Measurements from ENCODE around the gene MLLT6.

The MLLT6 gene

GRCh38 chr17:38704606-38705522 lies at the start of gene MLLT6:
Gene MLLT6 (plus strand): TSS chr17:38705273. CDS start chr17:38705633, 360 bp downstream.
- peak; percentile 37 for DNase-seq

DNA sequence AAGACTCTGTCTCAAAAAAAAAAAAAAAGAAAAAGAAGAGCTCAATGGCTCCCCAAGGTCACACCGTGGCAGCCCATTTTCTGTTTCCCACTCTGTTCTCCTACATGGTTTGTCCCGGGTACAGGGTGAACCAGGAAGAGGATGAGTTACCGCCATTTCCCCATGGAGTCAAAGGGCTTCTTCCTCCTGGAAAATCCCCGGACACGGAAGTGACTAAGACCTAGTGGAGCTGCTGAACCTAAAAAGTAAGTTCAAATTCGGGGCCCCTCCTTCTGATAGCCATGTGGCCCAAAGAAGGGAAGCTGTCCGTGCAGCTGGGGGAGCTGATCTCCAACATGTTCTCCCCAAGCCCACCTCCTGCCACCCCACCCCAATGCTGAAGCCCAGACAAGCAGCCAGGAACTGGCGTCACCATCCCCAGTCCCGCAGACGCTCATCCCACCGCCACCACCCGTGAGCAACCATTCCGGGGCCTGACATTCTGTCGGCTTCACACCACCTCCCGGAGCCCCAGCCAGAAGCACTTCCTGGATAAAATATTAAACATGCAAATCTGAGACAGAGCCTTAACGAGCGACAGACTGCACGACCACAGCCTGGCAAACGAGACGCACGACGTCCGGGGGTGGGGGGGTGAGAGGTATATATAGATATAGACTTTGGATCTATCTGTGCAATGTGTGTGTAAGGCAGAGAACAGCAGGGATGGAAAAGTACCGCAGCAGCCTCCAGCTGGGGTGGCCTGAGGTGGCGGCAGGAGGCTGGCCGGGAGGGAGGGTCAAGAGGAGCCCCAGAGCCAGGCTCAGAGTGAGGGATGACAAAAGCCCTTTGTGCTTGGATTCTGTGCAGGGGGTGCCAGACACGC lies 47.9 kb upstream of the MLLT6 start:
- peak; percentile 69 for DNase-seq

GRCh38 chr17:38657824-38658740 lies 47.0 kb upstream of the MLLT6 start:
- DNase-seq: no peak

DNA sequence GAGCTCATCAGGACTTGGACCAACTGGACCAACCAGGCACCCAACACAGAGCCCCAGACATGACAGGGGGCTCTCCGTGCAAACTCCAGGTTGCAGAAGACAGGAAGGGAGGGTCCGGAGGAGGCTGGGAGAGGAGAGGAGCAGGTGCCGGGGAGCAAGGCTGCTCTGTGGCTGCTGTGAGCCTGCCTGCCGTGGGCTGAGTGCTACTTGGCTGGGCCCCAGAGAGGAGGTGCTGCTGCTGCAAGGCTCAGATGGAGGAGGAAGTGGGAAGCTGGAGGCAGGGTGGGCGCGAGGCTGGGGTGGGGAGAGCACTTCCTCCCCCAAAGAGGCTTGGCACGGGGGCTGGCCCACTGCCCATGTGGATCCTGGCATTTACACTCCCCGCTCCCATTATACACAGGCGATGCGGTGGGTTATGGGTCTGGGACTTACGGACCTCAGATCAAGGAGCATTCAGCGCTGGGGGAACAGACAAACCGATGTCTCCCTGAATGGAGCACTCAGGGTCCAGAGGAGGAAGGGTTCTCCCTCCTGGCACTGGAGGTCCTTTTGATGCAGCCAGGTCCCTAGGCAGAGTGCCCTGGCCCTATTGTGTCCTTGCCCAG lies 46.2 kb upstream of the MLLT6 start:
- DNase-seq: no peak

DNA sequence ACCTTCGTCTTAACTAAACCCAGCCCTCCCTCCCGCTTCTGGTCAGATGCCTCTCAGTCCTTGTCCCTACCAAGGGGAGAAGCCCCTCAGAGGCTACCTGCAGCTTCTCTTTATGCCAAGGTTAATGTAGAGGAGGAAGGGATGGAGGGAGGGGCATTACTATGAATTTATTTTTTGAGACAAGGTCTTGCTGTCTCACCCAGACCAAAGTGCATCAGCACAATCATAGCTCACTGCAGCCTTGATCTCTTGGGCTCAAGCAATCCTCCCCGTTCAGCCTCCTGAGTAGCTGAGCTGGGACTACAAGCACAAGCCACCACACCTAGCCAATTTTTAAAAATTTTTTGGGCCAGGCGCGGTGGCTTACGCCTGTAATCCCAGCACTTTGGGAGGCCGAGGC lies 45.7 kb upstream of the MLLT6 start:
- no peak for DNase-seq

GRCh38 chr17:38660097-38661025 lies 44.7 kb upstream of the MLLT6 start:
- no peak for DNase-seq

DNA sequence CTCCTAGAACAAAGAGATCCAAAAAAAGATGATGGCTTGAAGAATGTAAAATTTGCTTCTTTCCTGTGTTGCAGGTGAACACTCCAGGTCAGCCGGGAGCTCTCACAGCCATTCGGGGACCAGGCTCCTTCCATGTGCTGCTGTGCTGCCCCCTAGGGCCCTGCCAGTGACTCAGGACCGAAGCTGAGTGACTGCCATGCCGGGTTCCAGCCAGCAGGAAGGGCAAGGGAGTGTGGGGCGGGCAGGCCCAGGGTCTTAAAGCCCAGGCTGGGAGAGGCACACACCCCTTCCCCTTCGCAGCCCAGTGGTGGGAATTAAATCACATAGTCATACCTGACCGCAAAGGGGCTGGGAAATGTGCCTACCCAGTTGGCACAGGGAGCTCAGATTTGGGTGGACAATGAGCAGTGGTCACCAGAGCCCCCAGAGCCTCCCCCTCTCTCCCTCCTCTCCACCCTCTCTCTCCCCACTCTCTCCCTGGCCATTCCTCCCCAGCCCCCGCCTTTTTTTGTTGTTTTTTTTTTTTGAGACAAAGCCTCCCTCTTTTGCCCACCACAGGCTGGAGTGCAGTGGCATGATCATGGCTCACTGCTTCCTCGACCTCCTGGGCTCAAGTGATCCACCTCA lies 41.8 kb upstream of the MLLT6 start:
- DNase-seq: peak; percentile 64

DNA sequence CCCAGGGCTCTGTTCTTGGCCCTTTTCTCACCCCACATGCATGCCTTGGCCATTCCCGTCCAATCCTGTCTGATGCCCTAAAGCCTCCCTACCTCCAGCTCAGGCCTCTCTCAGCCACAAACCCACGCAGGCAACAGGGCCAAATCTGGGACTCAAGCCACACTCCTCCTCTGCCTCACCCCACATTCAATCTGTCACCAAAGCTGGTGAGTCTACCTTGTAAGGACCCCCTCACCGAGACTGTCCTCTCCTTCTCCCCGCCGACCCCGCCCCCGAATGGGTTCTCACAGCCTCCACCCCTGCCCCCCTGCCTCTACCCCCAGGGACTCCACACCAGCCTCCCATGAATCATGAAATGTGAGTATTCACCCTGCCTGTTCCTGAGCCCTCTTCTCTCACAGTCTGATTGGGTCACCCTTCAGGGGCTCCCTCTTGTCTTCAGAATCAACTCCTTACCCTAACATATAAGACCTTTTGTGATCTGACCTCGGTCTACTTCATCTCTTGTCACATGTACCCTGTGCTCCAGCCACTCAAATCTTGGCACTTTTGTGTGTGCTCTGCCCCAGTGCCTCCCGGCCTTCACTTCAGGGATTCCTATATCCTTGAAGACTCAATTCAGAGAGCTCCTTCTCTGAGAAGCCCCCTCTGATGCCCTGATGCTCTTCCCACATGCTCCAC lies 41.0 kb upstream of the MLLT6 start:
- no peak for DNase-seq

DNA sequence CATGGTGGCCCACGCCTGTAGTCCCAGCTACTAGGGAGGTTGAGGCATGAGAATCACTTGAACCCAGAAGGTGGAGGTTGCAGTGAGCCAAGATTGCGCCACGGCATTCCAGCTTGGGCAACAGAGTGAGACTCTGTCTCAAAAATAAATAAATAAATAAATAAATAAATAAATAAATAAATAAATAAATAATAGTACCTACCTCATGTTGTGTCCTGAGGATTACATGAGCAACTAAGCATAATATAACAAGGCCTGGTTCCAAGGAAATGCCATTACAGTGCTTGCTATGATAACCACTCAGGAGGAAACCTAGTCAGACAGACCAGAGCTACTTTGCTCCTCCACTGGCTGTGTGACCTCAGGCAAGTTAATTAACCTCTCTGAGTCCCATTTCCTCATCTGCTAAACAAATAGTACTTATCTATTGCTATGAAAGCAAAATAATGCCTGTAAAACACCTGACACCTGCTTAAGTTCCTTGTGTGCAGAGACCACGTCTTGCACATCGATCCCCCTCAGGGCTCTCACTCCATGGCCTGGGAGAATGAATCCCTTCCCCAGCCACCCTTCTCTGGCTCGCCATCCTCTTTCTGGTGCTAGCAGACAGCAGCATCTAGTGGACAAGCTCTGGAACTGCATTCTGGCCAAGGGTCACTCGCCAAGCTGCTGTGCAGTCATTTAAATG lies 37.8 kb upstream of the MLLT6 start:
- DNase-seq: no peak

DNA sequence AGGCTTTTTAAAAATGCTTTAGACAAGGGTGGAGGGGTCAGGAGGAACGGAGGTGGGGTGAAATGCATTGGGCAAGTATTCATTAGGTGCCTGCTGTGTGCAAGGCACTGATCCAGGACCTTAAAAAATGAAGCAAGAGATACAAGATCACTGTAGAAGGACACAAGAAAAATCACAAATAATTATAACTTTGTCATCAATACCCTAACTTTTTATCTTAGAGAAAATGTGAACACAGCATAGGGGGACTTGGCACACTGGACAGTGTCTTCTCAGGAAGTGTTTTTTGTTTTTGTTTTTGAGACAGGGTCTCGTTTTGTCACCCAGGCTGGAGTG lies 37.3 kb upstream of the MLLT6 start:
- no peak for DNase-seq

DNA sequence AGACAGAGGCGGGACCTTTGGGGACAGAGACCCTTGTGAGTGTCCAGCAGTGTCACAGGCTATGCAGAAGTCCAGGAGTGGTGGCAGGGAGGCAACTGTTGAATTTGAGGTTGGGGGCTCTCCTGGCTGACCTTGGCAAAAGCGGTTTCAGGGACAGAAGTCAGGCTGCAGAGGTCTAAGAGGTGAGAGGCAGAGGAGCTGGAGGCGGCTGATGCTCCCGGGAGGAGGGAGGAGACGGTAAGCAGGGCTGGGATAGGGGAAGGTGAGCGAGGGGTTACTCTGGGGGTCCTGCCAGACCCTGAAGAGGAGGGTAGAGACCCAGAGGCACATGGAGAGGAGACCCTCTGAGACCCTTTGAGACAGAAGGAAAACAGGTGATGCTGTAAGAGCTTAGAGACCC lies 35.6 kb upstream of the MLLT6 start:
- DNase-seq: no peak

GRCh38 chr17:38671939-38672720 lies 32.9 kb upstream of the MLLT6 start:
- DNase-seq: no peak

DNA sequence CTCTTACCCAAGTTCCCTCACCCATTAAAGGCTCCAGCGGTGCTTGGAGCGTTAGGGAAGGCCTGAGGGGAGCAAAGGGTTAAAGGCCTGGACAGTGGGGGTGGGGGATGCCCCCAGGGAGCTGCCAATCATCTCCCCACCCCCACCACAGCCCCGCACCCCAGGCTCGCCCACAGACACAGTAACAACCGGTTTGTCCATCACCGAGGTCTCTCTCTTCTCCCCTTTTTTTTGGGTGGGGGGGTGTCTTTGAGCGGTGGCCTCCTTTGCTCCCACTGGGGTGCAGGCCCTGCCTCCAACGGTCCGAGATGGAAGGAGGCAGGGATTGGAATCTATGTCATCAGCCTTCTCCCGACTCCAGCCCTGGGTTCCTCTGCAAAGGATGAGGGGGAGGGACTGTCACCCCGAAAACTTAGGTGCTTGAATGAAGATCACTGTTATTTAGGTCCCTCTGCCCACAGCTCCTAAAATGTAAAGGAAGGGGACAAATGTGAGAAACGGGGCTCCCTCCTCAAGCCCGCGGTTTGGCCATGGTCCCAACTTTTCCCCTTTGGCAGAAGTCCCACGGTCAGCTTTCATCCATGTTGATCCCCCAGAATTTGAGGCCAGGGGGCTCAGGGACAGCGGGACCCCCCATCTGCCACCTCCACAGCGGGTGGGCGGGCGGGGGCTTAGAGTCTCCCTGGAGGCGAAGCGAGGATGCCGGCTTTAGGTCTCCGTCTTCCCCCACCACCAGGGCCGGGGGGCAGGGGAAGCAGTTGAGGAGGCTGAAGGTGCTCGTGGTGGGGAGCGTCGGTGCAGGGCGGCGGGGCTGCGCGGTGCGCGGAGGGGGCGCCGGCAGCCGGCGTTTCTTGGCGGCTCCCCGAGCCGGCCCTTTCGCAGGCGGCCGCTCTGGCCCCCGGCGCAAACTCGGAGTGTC lies 32.0 kb upstream of the MLLT6 start:
- DNase-seq: no peak

DNA sequence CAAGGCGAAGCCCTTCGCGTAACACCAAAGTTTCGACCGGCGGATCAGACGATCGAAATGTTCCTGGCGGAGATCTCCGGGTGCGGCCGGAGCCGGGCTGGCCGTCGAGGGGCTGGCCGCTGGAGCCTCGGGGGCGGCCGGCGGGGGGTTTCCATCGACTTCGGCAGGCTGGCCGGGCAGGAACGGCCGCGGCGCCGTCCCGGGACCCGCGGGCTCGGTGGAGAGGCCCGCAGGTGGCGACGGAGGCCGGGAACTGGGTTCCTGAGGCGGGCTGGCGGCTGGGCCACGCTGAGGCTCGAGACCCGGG lies 31.4 kb upstream of the MLLT6 start:
- DNase-seq: no peak

DNA sequence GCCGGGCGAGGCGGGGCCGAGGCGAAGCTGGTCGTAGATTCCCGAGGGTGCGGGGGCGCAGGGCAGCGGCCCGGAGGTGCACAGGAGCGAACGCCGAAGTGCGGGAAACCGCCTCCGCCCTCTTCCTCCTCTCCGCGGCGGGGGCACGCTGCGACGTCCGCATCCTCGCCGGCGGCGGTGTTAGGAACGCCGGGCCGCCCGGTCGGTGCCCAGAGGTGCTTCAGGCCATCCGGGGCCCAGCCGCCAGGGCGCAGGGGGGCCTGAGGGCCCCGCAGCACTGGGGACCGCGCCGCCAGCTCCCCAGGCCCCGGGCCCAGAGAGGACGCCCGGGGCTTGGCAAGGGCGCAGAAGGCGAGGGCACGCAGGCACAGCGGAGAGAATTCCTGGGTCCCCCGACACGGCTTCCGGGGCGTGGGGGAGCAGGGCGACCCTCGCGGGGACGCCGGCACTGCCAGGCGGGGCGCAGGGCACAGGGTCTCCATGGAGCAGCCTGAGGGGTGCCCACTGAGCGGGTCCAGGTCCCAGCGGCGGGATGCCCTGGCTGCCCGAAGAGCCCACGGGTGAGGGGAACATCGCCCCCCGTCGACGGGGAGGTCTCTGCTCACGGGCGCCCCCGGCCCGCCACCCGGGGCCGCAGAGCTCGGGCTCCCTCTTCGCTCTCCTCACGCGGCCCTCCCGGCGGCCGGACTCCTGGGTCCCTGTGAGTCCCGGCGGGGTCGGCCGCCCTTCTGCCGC lies 30.9 kb upstream of the MLLT6 start:
- no peak for DNase-seq

GRCh38 chr17:38674749-38675615 lies 30.1 kb upstream of the MLLT6 start, which contains the start of gene EPOP:
Gene EPOP (minus strand): TSS chr17:38674957. CDS start chr17:38674495, 462 bp downstream.
- peak; percentile 69 for DNase-seq
